ENCODE data around the gene NANS. TPM values are rescaled to one million over a fixed set of nuclear protein-coding genes. Genes with fewer than 3 reads are reported as not detected.
"Not testable (repeated sequence)": the region's sequence is repeated elsewhere in the genome, so short reads cannot be mapped to it uniquely, and the experiment has no call there.

Gene NANS
- polyA plus RNA-seq, 3 donors: 37.8 to 44.7 (median 40.8) TPM

DNA sequence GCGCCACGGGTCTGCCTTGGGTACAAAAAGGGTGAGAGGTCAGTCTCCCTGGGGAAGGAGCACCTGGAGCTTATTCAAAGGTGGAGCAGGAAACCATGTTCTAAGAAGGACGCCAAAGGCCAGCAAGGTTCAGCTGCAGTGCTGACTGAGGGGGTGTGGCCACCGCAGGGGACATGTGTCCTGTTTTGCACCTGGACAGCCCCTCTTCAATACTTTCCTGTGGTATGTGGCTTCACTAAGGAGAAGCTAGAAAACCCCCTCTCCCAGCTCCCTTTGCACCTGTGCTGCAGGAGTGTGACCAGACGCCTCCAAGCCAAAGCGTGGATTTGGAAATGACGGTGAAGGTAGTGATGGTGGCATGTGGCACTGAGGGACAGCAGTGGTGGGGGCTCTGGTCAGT is 38.9 kb downstream of the NANS start:
- no peak for DNase-seq (ENCODE audit: low read depth in 3 of 3, low spot score in 2 of 3)

DNA sequence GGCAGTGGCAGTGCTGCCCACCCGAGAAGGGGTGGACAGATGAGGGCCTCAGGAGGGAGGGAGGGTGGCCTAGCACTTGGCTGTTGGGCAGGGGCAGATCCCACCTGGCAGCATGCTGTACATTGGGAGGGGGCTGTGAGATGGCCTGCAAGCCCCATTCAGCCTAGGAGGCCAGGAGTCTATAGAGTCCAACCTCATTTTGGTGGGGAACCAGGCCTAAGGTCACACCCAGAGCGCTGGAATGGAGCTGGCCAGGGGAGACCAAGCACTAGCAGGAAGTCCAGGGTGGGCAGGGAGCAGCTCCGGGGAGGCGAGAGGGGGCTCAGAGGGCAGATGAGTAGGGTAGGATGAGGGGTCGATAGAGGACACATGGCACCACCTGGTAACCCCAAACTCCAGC is 39.6 kb downstream of the NANS start:
- no peak for DNase-seq (ENCODE audit: low read depth in 3 of 3, low spot score in 2 of 3)

DNA sequence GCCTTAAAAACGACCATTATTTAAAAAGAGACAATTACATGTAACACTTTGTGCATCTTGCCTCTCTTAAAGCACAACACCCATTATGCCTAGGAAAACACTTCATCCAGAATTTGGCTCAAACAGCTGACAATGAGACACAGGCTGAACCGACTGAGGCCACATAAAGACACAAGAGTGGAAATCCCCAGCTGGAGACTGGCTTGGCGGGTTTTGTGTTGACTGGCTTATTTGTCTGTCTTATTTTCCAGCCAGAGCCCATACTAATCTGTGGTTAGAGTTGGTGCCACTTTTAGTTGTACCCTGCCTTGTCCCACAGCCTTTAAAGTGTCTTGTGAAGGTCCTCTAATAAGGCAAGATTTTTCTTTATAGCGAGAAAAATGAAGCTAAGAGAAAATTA is 41.3 kb downstream of the NANS start:
- no peak for DNase-seq (ENCODE audit: low read depth in 3 of 3, low spot score in 2 of 3)

DNA sequence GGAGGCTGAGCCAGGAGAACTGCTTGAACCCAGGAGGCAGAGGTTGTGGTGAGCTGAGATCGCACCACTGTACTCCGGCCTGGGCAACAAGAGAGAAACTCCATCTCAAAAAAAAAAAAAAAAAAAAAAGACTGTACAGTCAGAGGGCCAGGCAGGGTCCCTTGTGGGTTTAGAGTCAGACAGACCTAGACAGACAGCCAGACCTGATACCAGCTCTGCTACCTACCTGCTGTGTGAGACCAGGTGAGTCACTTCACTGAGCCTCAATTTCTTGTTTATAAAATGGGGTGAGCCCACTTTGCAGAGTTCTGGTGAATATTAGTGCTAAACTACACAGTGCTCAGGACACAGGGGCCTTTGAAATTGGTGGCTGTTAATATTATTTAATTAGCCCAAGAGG is 42.8 kb downstream of the NANS start:
- no peak for DNase-seq (ENCODE audit: low read depth in 3 of 3, low spot score in 2 of 3)

DNA sequence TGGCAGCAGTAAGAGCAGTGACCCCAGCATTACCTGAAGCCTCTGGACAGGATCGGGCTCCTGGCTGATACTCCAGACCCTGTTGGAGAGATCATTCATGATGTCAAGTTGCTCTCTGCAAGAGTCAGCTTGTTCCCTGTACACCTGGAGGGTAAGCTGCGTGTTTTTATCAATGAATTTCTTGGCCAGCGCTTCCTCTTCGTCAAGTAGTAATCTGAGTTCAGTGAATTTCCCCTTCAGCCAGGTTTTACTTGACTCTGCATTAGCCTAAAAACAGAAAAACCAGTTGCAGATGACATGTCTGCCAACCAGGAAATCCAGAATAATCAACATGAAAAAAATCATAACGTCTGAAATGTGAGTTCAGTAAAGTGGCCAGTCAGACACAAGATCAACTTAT is 43.4 kb downstream of the NANS start:
- no peak for DNase-seq (ENCODE audit: low read depth in 3 of 3, low spot score in 2 of 3)

DNA sequence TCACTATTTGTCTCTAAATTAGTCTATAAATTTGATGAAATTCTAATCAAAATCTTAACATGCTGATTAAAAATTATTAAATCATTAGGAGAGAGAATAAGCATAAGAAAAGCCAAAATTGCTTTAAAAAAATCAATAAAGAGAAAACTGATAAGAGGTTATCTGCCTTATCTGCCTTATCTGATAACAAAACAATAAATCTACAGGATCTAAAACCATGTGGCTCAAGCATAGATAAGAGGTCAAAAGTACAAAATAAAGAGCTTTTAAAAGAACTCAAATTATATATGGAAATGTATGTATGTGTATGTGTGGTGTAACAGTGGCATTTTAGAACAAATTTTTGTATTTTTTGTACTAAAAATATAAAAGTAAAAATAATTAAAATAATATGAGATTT is 43.9 kb downstream of the NANS start:
- DNase-seq (ENCODE audit: low read depth in 3 of 3, low spot score in 2 of 3): no peak

DNA sequence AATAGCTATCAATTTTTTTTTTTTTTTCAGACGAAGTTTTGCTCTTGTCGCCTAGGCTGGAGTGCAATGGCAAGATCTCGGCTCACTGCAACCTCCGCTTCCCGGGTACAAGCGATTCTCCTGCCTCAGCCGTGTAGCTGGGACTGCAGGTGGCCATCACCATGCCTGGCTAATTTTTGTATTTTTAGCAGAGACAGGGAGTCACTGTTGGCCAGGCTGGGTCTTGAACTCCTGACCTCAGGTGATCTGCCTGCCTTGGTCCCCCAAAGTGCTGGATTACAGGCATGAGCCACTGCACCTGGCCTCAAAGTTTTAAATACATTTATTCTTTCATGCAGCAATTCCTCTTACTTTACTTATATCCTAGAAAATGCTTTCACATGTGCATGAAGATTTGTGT is 44.9 kb downstream of the NANS start:
- no peak for DNase-seq (ENCODE audit: low read depth in 3 of 3, low spot score in 2 of 3)

DNA sequence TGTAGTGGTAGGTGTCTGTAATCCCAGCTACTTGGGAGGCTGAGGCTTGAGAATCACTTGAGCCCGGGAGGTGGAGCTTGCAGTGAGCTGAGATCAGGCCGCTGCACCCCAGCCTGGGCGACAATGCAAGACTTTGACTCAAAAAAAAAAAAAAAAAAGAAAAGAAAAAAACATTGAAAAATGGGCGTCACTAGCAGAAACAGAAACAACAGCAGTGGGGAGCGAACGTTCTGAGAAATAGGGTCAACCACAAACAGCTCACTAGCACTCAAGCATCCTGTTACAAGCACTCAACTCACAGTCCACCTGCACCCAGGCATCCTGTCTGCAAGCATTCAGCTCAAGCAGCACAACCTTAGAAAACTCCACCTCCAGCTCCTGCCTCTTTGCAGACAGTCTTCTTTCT is 45.3 kb downstream of the NANS start:
- DNase-seq (ENCODE audit: low read depth in 3 of 3, low spot score in 2 of 3): no peak

DNA sequence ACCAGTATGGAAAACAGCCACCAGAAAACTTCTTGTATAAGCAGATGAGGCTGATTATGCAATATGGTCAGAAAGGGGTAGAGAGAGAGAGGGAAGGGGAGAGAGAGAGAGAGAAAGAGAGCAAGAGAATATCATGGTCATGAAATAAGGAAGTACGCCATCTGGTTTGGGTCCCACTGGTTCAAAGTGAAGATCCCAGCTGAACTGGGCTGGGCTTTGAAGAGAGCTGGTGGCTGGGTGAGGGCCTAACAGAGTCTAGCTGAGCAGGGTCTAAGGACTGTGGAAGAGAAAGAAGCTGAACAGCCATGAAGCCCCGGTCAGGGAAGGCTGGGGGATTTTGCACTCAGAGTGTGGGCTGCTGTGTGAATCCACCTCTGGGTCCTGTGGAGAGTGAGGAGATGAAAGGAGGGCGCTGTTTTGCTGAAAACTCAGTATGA is 47.9 kb downstream of the NANS start:
- no peak for DNase-seq (ENCODE audit: low read depth in 3 of 3, low spot score in 2 of 3)

DNA sequence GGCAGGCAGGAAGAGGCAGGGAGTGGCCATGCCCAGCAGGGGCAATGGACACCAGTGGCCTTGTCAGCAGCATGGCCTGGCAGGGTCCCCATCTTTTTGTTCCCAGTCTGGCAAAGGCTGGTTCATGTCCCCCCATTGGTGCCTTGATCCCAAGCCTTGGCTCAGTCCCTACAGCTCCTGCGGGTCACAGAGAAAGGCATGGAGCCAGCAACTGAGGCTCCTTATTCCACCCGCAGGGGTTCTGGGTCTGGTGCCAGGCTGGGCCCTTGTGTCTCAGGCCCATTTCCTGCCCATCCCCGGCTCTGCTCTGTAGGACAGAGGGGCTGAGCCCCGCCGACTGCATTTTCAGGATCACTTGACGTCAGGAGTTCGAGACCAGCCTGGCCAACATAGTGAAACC is 48.5 kb downstream of the NANS start:
- no peak for DNase-seq (ENCODE audit: low read depth in 3 of 3, low spot score in 2 of 3)

DNA sequence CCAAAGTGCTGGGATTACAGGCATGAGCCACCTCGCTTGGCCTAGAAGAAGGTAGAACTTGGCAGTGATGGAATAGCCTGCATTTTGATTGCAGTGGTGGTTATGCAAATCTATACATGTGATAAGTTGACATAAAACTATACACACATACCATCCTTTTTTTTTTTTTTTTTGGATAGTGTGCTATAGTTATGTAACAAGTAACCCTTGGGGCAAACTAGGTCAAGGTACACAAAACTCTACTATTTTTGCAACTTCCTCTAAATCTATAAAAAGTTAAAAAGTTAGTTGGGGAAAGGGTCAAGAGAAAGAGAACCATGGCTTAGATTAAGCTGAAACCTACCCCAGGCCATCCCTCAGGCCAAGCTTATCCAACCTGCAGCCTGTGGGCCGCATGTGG is 51.4 kb downstream of the NANS start:
- DNase-seq (ENCODE audit: low read depth in 3 of 3, low spot score in 2 of 3): no peak

DNA sequence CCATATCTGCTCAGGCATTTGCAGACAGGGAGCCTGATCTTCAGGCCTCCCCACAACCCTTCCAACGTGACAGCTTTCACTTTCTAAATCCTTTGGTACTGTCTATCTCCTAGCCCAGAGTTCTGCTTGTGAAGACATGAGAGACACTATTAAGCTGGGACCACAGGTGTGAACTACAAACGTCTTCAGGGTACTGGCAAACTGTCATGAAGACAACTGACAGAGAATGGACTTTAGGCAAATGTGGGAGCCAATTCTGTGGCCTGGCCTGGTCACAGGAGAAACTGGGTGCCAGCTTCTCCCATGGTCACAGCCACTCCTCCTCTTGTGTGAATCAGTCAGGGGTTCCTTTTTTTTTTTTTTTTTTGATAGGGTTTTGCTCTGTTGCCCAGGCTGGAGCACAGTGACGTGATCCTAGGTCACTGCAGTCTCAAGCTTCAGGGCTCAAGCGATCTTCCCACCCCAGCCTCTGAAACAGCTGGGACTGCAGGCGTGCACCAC is 52.0 kb downstream of the NANS start:
- DNase-seq (ENCODE audit: low read depth in 3 of 3, low spot score in 2 of 3): no peak

DNA sequence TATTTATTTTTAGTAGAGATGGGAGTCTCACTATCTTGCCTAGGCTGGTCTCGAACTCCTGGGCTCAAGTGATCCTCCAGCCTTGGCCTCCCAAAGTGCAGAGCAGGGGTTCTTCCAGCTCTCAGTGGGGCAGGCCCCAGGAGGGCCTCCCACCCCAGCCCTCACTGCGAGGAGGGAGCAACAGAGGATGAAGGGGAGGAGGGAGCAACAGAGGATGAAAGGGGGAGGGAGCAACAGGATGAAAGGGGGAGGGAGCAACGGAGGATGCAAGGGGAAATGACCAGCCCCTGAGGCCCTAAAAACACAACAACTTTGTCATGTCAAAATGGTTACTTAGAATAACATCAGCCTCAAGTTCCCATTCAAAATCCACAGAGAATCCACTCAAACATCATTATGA is 52.5 kb downstream of the NANS start:
- DNase-seq (ENCODE audit: low read depth in 3 of 3, low spot score in 2 of 3): no peak

DNA sequence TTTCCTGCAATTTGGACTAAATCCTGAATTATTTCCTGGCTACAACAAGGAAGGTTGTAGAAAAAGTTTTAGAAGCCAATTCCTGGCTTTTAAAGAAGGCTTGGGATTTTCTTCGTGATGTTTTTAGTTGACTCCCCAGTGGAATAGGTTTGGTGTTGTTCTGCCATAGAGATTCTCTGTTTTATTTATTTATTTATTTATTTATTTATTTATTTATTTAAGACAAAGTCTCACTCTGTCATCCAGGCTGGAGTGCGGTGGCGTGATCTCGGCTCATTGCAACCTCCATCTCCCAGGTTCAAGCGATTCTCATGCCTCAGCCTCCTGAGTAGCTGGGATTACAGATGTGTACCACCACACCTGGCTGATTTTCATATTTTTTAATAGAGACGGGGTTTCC is 60.6 kb downstream of the NANS start:
- DNase-seq (ENCODE audit: low read depth in 3 of 3, low spot score in 2 of 3): not testable (repeated sequence)

DNA sequence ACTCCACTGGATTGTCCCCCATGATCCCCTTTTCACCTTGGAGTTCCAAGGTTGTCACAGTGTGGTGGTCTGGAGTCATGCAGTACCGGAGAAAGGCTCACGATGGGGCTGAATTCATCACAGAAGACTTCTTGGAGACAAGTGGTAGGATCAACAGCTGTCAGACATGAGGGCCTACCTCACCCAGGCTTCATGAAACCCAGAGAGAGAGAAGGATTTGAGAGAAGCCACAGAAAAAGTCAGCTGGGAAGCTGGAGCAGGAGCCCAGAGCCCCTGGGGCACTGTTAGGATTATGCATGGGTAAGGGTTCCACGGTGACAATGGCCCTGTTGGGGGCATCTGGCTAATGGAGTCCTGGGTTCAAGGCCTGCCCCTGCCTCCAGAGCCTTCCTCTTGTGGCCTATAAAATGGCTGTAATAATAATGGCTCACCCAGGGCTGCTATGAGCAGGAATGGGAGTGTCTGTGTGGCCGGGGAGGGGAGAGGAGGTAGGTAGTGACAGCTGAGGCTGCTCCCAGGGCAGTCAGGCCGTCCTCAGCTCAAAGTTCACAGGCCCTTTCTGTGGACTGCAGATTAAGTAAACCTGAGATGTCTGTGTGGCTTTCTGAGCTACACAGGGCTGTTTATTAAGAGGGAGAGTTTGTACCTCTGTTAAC is 61.6 kb downstream of the NANS start:
- no peak for DNase-seq (ENCODE audit: low read depth in 3 of 3, low spot score in 2 of 3)

DNA sequence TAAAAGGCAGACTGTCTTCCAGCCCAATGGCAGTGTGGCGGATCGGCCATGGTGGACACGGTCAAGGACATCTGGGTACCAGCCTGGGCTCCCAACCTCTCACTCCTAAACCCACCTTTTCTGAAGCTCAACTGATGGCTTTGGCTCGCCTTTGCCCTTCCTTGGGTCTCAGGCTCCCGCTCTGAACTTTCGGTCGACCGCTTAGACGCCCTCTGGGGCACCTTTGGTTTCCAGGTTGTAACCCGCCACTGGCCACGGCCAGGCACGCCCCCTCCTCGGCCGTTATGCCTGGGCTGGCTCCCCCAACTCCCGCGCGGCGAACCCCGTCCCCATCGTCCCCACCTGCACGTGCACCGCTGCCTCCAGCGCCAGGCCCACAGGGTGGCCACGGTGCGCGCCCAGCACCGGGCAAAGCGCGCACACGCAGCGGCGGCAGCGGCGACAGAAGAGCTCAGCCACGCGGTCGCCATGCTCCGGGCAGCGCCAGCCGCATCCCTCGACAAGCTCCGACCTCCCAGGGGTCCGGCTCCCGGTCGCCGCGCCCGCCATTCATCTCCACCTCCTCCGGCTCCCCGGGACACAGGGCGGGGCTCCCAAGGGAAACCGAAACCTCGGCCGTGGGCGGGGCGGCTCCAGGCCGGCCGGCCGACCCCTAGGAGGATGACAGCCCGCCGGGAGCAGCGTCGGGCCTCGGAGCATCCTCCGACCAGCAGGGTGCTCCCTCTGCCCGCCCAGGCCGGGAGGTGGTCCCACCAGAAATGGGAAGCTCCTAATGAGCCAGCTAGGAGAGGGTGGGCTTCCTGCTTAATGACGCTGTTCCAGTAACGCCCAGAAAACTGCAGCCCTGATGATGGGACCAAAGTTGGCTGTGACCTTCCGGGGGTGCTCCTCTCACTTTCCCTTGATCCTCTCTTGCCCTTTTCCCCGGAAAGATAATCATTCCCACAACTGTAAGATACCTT is 62.4 kb downstream of the NANS start, which contains the start of gene TRIM14:
TSS of gene TRIM14 (minus strand) at position 583 of the 962 bp plus-strand sequence. CDS start at position 549, 34 bp downstream.
- DNase-seq (ENCODE audit: low read depth in 3 of 3, low spot score in 2 of 3): peak; percentile 12 to 46 (median 31)

DNA sequence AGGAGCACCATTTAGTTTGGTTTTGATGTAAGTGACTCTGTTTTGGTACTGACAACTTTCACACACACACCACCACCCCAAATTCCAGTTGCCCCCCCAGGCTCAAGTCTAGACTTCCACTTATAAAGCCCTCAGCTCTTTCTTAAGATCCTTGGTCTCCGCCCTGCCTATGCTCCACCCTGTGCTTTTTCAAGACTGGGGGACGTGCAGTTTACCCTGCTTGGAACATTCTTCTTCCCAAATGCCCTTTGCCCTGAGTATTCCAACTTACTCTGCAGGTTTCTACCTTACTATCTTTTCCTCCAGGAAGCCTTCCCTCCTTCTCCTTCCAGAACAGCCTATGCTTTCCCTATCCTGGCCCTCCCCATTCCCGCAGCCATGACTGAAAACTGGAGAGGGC is 63.9 kb downstream of the NANS start:
- no peak for DNase-seq (ENCODE audit: low read depth in 3 of 3, low spot score in 2 of 3)

DNA sequence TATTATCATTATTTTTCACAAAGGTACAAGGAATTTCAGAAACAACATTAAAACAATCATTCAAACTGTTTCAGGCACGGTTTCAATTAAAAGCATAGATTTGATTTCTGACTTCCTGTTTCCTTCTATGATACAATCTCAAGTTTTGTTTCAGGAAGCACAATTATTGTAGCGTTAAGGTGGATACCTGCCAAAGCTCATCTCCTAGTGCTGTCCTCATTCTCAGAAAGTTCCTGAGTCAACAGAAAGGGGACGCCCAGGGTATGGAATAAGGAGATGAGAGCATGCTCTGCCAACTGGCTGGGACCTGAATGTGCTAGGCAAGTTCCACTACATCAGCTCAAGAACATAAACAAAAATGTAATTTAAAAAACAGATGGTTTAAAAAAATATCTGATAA is 64.5 kb downstream of the NANS start:
- no peak for DNase-seq (ENCODE audit: low read depth in 3 of 3, low spot score in 2 of 3)

DNA sequence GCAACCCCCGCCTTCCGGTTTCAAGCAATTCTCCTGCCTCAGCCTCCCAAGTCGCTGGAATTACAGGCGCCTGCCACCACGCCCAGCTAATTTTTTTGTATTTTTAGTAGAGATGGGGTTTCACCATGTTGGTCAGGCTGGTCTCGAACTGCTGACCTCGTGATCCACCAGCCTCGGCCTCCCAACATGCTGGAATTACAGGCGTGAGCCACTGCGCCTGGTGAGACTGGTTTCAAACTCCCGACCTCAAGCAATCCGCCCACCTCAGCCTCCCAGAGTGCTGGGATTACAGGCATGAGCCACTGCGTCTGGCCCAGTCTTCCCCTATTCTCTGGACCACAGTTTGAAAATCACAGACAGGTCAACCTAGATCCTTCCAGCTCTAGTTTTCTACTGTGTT is 67.6 kb downstream of the NANS start:
- DNase-seq (ENCODE audit: low read depth in 3 of 3, low spot score in 2 of 3): not testable (repeated sequence)

DNA sequence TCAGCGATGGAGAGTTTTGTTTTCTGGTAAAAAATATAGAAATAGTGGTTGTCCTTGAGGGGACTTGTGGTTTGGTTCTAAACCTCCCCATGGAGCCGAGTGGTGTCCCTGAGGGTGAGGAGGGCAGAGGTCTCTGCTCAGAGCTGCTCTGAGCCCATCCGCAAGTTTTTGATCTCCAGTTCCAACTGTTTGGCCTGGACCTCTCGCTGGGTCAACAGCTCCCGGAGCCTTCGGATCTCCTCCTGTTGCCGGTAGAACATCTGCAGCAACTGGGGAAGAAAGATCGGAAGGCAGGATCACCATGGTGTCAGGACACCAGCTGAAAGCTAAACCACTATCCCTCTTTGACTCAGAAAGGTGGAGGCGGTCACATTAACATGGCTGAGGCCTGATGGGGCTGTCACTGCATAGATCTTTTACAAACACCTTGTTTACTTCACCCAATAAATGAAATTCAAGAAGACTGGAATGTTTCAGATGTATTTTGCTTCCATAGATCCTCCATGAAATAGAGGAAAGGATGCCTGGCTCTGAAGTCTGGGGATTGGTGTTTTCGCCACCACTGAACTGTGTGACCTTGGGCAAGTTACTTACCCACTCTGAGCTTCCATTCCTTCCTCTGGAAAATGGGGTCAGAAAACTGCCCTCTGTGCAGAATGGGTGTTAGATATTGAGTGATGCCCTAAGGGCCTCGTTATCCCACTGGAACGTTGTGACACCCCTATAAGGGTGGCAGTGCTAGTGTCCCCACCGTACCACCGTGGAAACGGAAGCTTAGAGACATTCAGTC is 68.3 kb downstream of the NANS start:
- DNase-seq (ENCODE audit: low read depth in 3 of 3, low spot score in 2 of 3): no peak

DNA sequence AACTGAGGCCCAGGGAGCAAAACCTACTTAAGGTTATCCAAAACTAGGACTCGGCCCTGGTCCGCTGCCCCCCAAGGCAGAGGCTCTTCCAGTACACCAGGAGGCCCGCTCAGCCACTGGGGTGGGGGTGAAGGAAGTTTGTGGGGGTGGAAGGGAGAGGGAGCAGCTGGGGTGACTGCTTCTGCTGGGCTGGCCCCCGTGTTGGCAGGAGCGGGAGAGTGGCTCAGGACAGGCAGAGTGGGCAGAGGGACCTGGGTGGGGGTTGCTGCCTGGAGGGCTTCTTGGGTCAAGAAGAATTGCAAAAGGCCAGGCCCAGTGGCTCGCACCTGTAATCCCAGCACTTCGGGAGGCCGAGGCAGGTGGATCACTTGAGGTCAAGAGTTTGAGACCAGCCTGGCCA is 70.7 kb downstream of the NANS start:
- DNase-seq (ENCODE audit: low read depth in 3 of 3, low spot score in 2 of 3): no peak
